Kidney tubule cell (primary cell): ENCODE results near the gene WDR53.
A peak's percentile ranks its signal among the peaks of the same experiment; 100 is the strongest.
"Not testable (repeated sequence)": the region's sequence is repeated elsewhere in the genome, so short reads cannot be mapped to it uniquely, and the experiment has no call there.

Experiments
- DNase-seq: peaks from one replicate; pipeline ENCODE4 v3.0.0-alpha.2; 2018; ENCODE audit warnings: low spot score

WDR53 gene

DNA sequence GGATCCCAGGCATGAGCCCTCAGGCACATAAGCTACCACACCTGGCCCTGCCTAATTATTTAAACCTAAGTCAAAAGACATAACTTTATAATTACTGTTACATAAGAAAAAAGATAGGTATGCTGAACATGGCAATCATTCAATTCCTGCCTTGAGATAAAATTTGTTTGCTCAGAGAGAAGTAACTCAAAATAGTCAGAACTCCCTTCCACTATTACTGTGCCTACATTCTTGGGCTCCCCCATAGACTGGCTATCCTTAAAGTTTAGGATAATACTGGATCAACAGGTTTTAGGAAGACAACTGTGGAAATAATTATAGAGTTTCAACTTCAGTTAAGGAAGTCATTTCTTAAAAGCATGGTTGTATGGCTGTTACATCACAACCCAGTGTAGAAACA, 9.9 kb downstream of the WDR53 start:
- no peak for DNase-seq

GRCh38 chr3:196557236-196557635, 11.1 kb downstream of the WDR53 start:
- no peak for DNase-seq

- no peak for DNase-seq
These were observed 13.1 kb downstream of the WDR53 start for GRCh38 chr3:196555295-196555694.

- DNase-seq, result no peak
These were observed 14.1 kb downstream of the WDR53 start for GRCh38 chr3:196554205-196554604.

DNA sequence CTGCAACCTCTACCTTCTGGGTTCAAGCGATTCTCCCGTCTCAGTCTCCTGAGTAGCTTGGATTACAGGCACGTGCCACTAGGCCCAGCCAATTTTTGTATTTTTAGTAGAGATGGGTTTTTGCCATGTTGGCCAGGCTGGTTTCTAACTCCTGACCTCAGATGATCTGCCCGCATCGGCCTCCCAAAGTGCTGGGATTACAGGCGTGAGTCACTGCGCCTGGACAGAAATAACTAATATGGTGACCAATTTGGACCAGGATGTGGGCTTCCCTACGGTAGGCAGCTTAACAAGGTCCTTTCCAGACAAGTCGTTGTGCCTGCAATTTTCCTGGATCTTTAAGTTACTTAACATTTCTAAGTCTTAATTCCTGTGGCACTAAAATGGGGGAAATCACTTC, 14.8 kb downstream of the WDR53 start:
- DNase-seq, result no peak

- DNase-seq, result no peak
These were observed 16.1 kb downstream of the WDR53 start for GRCh38 chr3:196552253-196552652.

- DNase-seq, result not testable (repeated sequence)
These were observed 18.2 kb downstream of the WDR53 start for GRCh38 chr3:196550172-196550571.

- DNase-seq, result not testable (repeated sequence)
These were observed 19.0 kb downstream of the WDR53 start for GRCh38 chr3:196549312-196549711.

GRCh38 chr3:196547067-196547466, 21.3 kb downstream of the WDR53 start:
- DNase-seq, result no peak

DNA sequence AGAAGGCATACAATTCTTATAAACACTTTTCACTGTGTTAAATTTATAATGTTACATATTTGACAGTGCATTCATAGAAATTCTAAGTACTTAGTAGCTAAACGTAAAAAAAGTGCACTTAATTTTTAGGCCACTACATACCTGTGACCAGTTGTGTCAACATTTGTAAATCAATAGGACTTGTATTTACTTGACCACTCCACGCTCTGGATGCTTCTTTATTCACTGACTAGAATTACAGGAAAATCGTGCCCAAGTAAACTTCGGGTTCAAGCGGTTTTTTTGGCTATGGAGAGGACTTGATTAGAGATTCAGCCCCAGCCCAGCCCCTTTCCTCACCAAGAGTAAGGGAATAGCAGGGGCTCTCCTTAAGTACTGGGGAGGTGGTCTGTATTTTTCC, 21.8 kb downstream of the WDR53 start:
- no peak for DNase-seq

DNA sequence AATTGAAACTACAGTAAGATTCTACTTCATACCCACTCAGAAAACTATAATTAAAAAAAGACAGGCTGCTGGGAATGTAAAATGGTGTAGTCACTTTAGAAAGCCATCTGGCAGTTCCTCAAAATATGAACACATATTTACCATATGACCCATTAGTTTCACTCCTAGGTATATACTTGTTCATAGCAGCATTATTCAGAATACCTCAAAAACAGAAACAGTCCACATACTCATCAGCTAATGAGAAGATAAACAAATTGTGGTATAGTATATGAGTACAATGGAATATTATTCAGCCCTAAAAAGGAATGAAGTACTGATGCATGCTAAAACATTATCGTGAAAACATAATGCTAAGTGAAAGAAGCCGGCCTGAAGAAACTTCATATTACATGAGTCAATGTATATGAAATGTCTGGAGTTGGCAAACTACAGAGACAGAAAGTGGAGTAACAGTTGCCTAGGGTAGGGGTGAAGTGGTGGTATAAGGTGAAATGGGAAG, 23.8 kb downstream of the WDR53 start:
- DNase-seq, result no peak

DNA sequence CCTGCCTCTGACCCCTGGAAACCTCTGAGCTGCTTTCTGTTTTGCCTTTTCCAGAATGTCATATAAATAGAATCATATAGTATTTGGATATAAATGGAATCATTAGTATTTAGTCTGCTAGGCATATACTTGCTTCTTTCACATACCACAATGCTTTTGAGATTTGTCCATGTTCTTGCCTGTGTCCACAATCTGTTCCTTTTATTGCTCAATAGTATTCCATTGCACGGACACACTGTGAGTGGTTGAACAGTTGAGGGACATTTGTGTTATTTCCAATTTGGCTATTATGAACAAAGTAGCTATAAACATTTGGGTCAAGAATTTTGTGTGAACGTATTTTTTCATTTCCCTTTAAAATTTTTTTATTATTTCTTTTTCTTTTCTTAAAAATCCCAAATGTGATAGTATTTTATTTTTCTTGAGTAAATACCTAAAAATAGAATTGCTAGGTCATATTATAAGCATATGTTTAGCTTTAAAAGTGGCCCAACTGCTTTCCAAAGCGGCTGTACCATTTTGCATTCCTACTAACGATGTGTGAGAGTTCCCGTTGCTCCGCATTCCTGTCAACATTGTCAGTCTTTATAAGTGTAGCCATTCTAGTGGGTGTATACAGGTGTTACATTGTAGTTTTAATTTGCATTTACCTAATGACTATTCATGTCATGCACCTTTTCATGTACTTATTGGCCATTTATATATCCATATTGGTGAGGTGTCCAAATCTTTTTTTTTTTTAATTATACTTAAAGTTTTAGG, 26.5 kb downstream of the WDR53 start:
- no peak for DNase-seq

DNA sequence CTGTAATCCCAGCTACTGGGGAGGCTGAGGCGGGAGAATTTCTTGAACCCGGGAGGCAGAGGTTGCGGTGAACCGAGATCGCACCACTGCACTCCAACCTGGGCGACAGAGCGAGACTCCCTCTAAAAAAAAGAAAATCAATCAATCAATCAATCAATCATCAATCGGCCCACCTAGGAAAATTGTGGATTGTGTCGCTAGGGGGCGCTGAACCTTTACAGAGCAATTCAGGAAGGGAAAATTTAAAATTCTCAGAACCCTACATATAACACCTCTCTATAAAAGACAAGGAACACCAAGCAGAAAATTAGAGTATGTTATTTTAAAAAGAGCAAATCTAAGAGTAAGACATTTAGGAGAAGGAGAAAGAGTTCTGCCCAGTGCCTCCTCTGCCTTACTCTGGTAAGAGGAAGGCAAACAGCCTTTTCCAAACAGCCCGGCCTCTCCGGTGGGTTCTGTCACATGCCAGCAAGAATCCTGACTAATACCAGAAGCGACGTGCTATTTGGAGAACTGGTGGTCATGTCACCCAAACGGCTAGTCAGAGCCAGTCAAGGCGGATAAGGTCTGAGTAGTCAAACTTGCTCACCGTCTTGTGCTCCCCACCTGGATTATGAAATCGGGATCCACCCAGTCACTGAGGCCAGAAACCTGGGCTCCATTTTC, 30.9 kb downstream of the WDR53 start:
- no peak for DNase-seq

DNA sequence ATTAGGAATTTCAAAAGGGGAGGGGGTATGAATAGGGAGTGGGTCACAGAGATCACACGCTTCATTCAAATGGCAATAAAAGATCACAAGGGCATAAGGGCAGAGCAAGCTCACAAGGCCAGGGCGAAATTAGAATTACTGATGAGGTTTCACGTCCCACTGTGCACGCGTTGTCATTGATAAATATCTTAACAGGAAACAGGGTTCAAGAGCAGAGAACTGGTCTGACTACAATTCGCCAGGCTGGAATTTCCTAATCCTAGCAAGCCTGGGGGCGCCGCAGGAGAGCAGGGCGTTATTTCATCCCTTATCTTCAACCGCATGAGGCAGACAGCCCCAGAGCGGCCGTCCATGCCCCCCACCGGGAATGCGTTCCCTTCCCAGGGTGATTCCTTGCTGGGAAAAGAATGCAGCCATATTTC, 35.1 kb downstream of the WDR53 start:
- DNase-seq, result no peak

DNA sequence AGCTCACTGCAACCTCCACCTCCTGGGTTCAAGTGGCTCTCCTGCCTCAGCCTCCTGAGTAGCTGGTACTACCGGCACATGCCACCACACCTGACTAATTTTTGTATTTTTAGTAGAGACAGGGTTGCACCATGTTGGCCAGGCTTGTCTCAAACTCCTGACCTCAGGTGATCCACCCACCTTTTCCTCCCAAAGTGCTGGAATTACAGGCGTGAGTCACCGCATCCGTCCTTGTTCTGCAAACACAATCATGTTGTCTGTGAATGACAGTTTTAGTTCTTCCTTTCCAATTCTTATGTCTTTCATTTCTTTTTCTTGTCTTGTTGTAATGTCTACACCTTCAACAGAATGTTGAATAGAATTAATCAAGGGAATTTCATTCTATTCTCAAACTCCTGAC, 36.9 kb downstream of the WDR53 start:
- DNase-seq, result no peak

DNA sequence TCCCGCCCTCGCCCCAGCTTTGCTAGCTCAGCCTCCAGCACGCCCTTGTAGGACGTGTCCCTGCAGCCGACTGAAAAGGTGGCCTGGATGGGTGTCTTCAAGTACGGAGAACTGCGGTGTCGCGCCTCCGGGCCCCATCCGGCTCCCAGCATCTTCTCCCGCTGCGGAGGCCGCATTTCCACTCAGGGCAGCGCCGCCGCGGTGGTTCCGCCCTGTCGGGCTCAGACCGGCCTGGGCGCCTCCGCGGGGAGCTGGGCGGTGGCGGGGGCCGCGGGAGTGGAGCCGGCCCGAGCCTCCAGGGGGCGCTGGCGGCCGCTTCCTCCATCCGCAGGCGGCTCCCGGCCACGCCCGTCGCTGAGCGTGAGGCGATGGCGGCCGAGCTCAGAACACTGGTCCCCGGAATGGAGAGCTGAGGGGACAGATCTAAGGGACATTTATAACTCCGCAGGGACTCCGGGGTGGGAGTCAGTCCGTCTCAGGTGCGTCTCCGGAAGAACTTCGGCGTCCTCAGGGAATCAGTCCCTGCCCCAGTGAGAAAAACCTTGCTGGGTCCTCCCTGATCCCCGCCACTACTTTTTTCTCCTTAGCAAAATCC, 39.6 kb downstream of the WDR53 start:
- DNase-seq, result peak; percentile 73

GRCh38 chr3:196525141-196525540, 43.2 kb downstream of the WDR53 start:
- no peak for DNase-seq

DNA sequence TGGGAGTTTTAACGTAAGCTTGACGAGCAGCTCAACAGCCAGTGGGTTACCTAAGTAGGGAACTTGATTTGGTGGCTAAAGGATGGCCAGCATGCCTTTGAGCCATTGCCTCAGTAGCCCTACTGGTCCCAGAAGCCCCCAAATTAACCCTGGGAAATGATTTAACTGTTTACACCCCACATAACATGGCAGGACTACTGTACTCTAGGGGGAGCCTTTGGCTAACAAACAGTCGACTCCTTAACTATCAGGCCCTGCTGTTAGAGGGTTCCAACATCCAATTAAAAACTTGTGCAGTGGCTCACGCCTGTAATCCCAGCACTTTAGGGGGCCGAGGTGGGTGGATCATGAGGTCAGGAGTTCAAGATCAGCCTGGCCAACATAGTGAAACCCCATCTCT, 43.8 kb downstream of the WDR53 start:
- no peak for DNase-seq

DNA sequence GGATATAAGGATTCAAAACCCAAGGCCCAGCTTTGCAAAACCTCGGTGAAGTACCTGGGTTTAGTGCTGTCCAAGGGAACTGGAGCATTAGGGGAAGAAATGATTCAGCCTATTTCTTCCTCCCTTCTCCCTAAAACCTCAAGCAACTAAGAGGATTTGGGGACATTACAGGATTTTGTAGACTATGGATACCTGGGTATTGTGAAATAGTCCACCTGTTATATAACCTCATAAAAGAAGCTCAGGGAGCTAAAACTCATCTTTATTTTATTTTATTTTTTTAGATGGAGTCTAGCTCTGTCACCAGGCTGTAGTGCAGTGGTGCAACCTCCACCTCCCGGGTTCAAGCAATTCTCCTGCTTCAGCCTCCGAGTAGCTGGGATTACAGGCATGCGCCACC, 44.5 kb downstream of the WDR53 start:
- DNase-seq, result no peak

GRCh38 chr3:196521291-196521690, 47.1 kb downstream of the WDR53 start:
- not testable (repeated sequence) for DNase-seq

GRCh38 chr3:196519718-196520082, 48.7 kb downstream of the WDR53 start:
- no peak for DNase-seq

DNA sequence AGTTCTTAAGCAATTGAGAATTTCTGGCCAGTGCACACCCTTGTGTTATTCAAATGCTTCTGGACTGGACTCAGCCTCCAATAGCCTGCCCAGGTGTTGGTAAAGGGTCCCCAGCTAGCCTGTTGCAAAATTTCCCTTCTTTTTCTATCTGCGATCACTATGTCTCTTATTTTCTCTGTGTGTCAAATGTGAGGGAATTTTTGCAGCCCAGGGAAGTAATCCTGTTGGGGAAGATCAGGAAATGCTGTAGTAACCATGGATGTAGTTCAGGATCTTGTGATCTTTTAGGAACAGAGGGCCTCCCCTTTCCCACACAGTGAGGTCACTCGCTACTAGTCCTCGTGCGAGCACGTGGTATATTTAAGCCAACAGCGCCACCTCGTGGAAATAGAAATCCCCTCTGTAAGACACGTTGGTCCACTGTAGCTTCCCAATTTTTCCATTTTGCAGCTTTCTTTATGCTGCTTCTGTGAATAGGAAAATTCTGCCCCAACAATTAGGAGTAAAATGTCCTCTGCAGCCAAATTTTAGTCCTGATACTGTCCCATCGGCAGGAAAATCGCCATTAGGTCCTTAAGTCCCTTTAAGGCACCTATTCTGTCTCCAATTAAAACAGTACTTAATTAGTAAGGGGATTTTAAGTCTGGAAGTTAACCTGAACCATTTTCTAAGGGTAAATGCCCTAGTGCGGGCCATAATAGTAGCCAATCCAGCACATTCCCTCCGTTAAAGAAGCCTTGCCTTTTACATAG, 49.2 kb downstream of the WDR53 start:
- peak; percentile 59 for DNase-seq

GRCh38 chr3:196517919-196518318, 50.4 kb downstream of the WDR53 start:
- DNase-seq, result no peak
